ENCODE measurements around the gene ATP1A1. TPM values are rescaled to one million over a fixed set of nuclear protein-coding genes. Genes with fewer than 3 reads are reported as not detected.

The ATP1A1 gene
- total and polyA plus RNA-seq, 2 donors (not counting 3 experiments of a cell fraction or from before 2014, with no cell fraction given), result 263 to 325 TPM

- no peak for TF ChIP-seq POLR2A (IDR thresholded peaks at IDR 0.05; ENCODE audit: low read depth, low read length)
- no peaks in the 10 kb centered on the region for H3K79me2 ChIP-seq (ENCODE audit: control insufficient read depth, insufficient read depth, low read length)
- H2AFZ ChIP-seq (ENCODE audit: low read depth, low read length), result peak overlapping the region; percentile 27
- CTCF ChIA-PET, result interaction anchor here (1.1 to 1.3 kb wide), 2 partner anchors 9 to 155 kb away, joined by 3 to 5 read pairs; no protein-coding TSS in a partner anchor
- H3K27me3 ChIP-seq (ENCODE audit: control insufficient read depth in 2 of 2, insufficient read depth in 2 of 2, low read length in 2 of 2), result no peaks in the 10 kb centered on the region
- H3K4me3 ChIP-seq (replicated peaks in 1 of 3; ENCODE audit: insufficient read depth in 1 of 3, low read depth in 1 of 3, low read length in 3 of 3), result no peak overlapping the region
- no peak overlapping the region for H3K9ac ChIP-seq (replicated peaks; ENCODE audit: extremely low read depth, insufficient read depth, low read length)
- no peaks in the 10 kb centered on the region for H3K36me3 ChIP-seq (ENCODE audit: control insufficient read depth in 2 of 2, extremely low read depth in 1 of 2, insufficient read depth in 2 of 2, low read length in 2 of 2)
- peak overlapping the region; percentile 13 for H3K4me2 ChIP-seq (ENCODE audit: insufficient read depth, low read length)
- dilution Hi-C loops (cut with MboI; ENCODE audit: extremely low pct_ligation_motif_present, low sequenced_read_pairs), result no loop called here
- no peaks in the 10 kb centered on the region for H4K20me1 ChIP-seq (replicated peaks; ENCODE audit: control insufficient read depth, extremely low read depth, insufficient read depth, low read length)
- H3K27ac ChIP-seq (ENCODE audit: insufficient read depth, low read depth, low read length), result no peak overlapping the region
- H3K9me1 ChIP-seq (replicated peaks; ENCODE audit: control insufficient read depth, extremely low read depth, insufficient read depth, low read length), result no peaks in the 10 kb centered on the region
- FAIRE-seq (no peak), DNase-seq (ENCODE audit: low read depth, low spot score) (peak; percentile 43)
- POLR2A ChIA-PET, result no interaction called here
- peaks cover 13% of the 10 kb centered on the region for H3K4me1 ChIP-seq (ENCODE audit: control insufficient read depth, extremely low read depth, insufficient read depth, low read length)
- BruUV-seq (replicated peaks), result no TSS peak
- intact Hi-C loops (cut with micrococcal nuclease), result no loop called here
- H3K9me3 ChIP-seq (replicated peaks; ENCODE audit: control insufficient read depth, insufficient read depth, low read length), result no peaks in the 10 kb centered on the region
Measured at GRCh38 chr1:116329524-116330341, 43.3 kb upstream of the ATP1A1 start.

- H3K4me1 ChIP-seq (ENCODE audit: control insufficient read depth, extremely low read depth, insufficient read depth, low read length), result peaks cover 19% of the 10 kb centered on the region
- peak; percentile 20 for TF ChIP-seq GATA2 (IDR thresholded peaks at IDR 0.05; ENCODE audit: insufficient read depth, insufficient read length, low read depth, low read length)
- TF ChIP-seq POLR2AphosphoS5 (IDR thresholded peaks at IDR 0.05; ENCODE audit: insufficient read depth, low read depth, low read length), result no peak
- no peak overlapping the region for H3K4me3 ChIP-seq (replicated peaks in 1 of 3; ENCODE audit: insufficient read depth in 1 of 3, low read depth in 1 of 3, low read length in 3 of 3)
- dilution Hi-C loops (cut with MboI; ENCODE audit: extremely low pct_ligation_motif_present, low sequenced_read_pairs), result no loop called here
- FAIRE-seq, result no peak
- peak overlapping the region; percentile 27 for H2AFZ ChIP-seq (ENCODE audit: low read depth, low read length)
- no peak for DNase-seq (ENCODE audit: low read depth, low spot score)
- BruUV-seq (replicated peaks), result no TSS peak
- intact Hi-C loops (cut with micrococcal nuclease), result no loop called here
- no peaks in the 10 kb centered on the region for H3K9me1 ChIP-seq (replicated peaks; ENCODE audit: control insufficient read depth, extremely low read depth, insufficient read depth, low read length)
- H4K20me1 ChIP-seq (replicated peaks; ENCODE audit: control insufficient read depth, extremely low read depth, insufficient read depth, low read length), result no peaks in the 10 kb centered on the region
- no peak overlapping the region for H3K9ac ChIP-seq (replicated peaks; ENCODE audit: extremely low read depth, insufficient read depth, low read length)
- no peaks in the 10 kb centered on the region for H3K27me3 ChIP-seq (ENCODE audit: control insufficient read depth in 2 of 2, insufficient read depth in 2 of 2, low read length in 2 of 2)
- H3K9me3 ChIP-seq (replicated peaks; ENCODE audit: control insufficient read depth, insufficient read depth, low read length), result no peaks in the 10 kb centered on the region
- ChIA-PET POLR2A (no interaction called here), CTCF (interaction anchor here (1.1 to 1.3 kb wide), 2 partner anchors 10 to 26 kb away, joined by 3 to 5 read pairs; no protein-coding TSS in a partner anchor)
- H3K4me2 ChIP-seq (ENCODE audit: insufficient read depth, low read length), result peak overlapping the region; percentile 13
- H3K27ac ChIP-seq (ENCODE audit: insufficient read depth, low read depth, low read length), result no peak overlapping the region
- H3K79me2 ChIP-seq (ENCODE audit: control insufficient read depth, insufficient read depth, low read length), result no peaks in the 10 kb centered on the region
- no peaks in the 10 kb centered on the region for H3K36me3 ChIP-seq (ENCODE audit: control insufficient read depth in 2 of 2, extremely low read depth in 1 of 2, insufficient read depth in 2 of 2, low read length in 2 of 2)
Measured at GRCh38 chr1:116330342-116330652, 42.7 kb upstream of the ATP1A1 start.
